ENCODE results near the gene EFCAB11. TPM values are rescaled to one million over a fixed set of nuclear protein-coding genes. Genes with fewer than 3 reads are reported as not detected.

EFCAB11 gene
- total and polyA plus RNA-seq, 2 of the 8 experiments (the other 6 are each of a cell fraction or from before 2014, with no cell fraction given), result 6.8 to 12.8 TPM

DNA sequence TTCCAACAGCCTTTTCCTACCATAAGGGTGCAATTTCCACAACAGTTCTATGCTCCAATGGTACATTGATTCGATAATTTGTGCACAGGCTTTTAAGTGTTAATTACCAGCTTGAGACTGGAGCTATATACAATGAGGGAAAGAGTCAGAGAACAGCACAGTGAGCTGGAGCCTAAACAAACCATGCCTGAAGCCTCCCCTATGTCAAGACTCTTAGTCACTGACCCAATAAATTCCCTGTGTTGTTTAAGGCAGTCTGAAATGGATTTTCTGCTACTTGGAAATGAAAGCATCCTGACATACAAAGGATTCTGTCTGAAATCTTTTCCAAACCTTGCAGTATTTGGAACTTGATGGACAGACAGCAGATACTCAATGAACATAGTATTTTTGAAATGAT, 149.0 kb downstream of the EFCAB11 start:
- Histone ChIP-seq H3K4me1 (replicated peaks in 1 of 4; ENCODE audit: control insufficient read depth in 3 of 4, insufficient read depth in 4 of 4, low read length in 3 of 4) (no peaks in the 10 kb centered on the region), H3K23me2 (ENCODE audit: low read depth, low read length) (no peaks in the 10 kb centered on the region), H2BK120ac (replicated peaks; ENCODE audit: low read depth, low read length) (no peak overlapping the region), H3K4ac (replicated peaks; ENCODE audit: insufficient read length, low read depth, low read length) (no peak overlapping the region), H3K9ac (replicated peaks in 1 of 4; ENCODE audit: extremely low read depth in 1 of 4, low read depth in 3 of 4, low read length in 3 of 4) (no peak overlapping the region), H3K18ac (ENCODE audit: extremely low read depth, low read length) (no peak overlapping the region), H3K56ac (replicated peaks; ENCODE audit: insufficient read length, low read depth, low read length) (no peak overlapping the region), H3K79me1 (ENCODE audit: low read depth, low read length) (no peaks in the 10 kb centered on the region), H3K14ac (ENCODE audit: insufficient read length) (no peak overlapping the region), H3K23ac (ENCODE audit: insufficient read length) (no peak overlapping the region), H2BK20ac (ENCODE audit: low read length) (no peak overlapping the region), H3K36me3 (ENCODE audit: control insufficient read depth in 2 of 4, insufficient read depth in 4 of 4, low read length in 3 of 4) (no peaks in the 10 kb centered on the region), H3K27me3 (replicated peaks in 1 of 4; ENCODE audit: control insufficient read depth in 3 of 4, extremely low read depth in 1 of 4, insufficient read depth in 3 of 4, low read length in 3 of 4) (no peaks in the 10 kb centered on the region), H4K91ac (replicated peaks; ENCODE audit: insufficient read length, low read length) (no peak overlapping the region), H3K27ac (ENCODE audit: low read depth, low read length) (no peak overlapping the region), H2BK15ac (ENCODE audit: low read length) (no peak overlapping the region), H3K79me2 (ENCODE audit: control insufficient read depth in 1 of 2, insufficient read depth in 2 of 2, low read length in 2 of 2) (no peaks in the 10 kb centered on the region), H3K4me3 (ENCODE audit: extremely low read depth in 1 of 4, insufficient read depth in 2 of 4, low read depth in 3 of 4, low read length in 4 of 4) (no peak overlapping the region), H3K9me3 (ENCODE audit: insufficient read depth in 2 of 2, low read depth in 1 of 2, low read length in 1 of 2) (no peaks in the 10 kb centered on the region), H4K8ac (ENCODE audit: extremely low read depth, insufficient read depth, low read length) (no peak overlapping the region), H2AFZ (ENCODE audit: low read length) (no peak overlapping the region), H2AK5ac (ENCODE audit: low read depth, low read length) (no peak overlapping the region), H3K4me2 (ENCODE audit: insufficient read depth in 1 of 2, low read depth in 2 of 2, low read length in 2 of 2) (no peak overlapping the region), H4K20me1 (replicated peaks in 1 of 2; ENCODE audit: control insufficient read depth in 1 of 2, insufficient read depth in 2 of 2, low read length in 2 of 2) (no peaks in the 10 kb centered on the region), H2BK12ac (ENCODE audit: low read depth, low read length) (no peak overlapping the region), H2BK5ac (ENCODE audit: low read depth, low read length) (no peak overlapping the region), H4K5ac (ENCODE audit: insufficient read length, low read depth, low read length) (no peak overlapping the region)
- CTCF ChIA-PET (ENCODE audit: partially characterized antibody), result interaction anchor here (0.8 to 2.9 kb wide), 4 partner anchors 12 to 15 kb away, joined by 3 to 10 read pairs (median 4); no protein-coding TSS in a partner anchor
- 83% methylated on average over 1 of the region's 1 CpG; no CpG with 5 or more reads in 1 of the 2 experiments for WGBS, 2 experiments (ENCODE audit: extremely low coverage in 1 of 2, insufficient coverage in 1 of 2, insufficient read length in 1 of 2, insufficient replicate concordance in 2 of 2, low coverage in 1 of 2, low lambda C conversion rate in 2 of 2, missing lambda C conversion rate in 1 of 2)
- POLR2A ChIA-PET (ENCODE audit: partially characterized antibody), result no interaction called here
- FAIRE-seq (no peak), DNase-seq (ENCODE audit: low read depth in 1 of 2, low spot score in 2 of 2) (no peak)
- no peak for TF ChIP-seq KDM4A (IDR thresholded peaks at IDR 0.05; ENCODE audit: low read depth, low read length, severe bottlenecking)
- no peak for TF ChIP-seq CTCF (IDR thresholded peaks at IDR 0.05; ENCODE audit: control extremely low read depth in 1 of 3, insufficient read depth in 1 of 3, low read depth in 1 of 3, low read length in 3 of 3)
- TF ChIP-seq E2F6 (IDR thresholded peaks at IDR 0.05), result no peak
- no peak for TF ChIP-seq TBP (IDR thresholded peaks at IDR 0.05; ENCODE audit: low read depth, low read length)
- TF ChIP-seq BACH1 (IDR thresholded peaks at IDR 0.05; ENCODE audit: low read length), result no peak
- TF ChIP-seq, protein P1, sequence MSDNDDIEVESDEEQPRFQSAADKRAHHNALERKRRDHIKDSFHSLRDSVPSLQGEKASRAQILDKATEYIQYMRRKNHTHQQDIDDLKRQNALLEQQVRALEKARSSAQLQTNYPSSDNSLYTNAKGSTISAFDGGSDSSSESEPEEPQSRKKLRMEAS (IDR thresholded peaks at IDR 0.05), result no peak
